Stimulated activated CD4-positive, alpha-beta T cell treated with anti-CD3 and anti-CD28 coated beads, Interleukin-12 subunit alpha, Interleukin-12 subunit beta, amount 100 ng/mL, for 24 hours (primary cell): ENCODE results near the gene SORBS2.

Source experiments
- DNase-seq, 2 experiments: peaks; one replicate each; pipeline ENCODE4 v3.0.0-alpha.2; 2020; ENCODE audit warnings: low read depth in 2 of 2

Gene SORBS2

GRCh38 chr4:185640811-185641675 is 171.0 kb downstream of the SORBS2 start:
- no peak for DNase-seq

GRCh38 chr4:185638548-185639301 is 173.3 kb downstream of the SORBS2 start:
- no peak for DNase-seq

GRCh38 chr4:185638093-185638492 is 173.9 kb downstream of the SORBS2 start:
- DNase-seq, result no peak

GRCh38 chr4:185637163-185637875 is 174.7 kb downstream of the SORBS2 start:
- DNase-seq, result no peak

- DNase-seq, result no peak
These were observed 177.8 kb downstream of the SORBS2 start for GRCh38 chr4:185634066-185634652.

GRCh38 chr4:185626798-185627197 is 185.2 kb downstream of the SORBS2 start:
- DNase-seq, result no peak

GRCh38 chr4:185625503-185625902 is 186.5 kb downstream of the SORBS2 start:
- no peak for DNase-seq

GRCh38 chr4:185624259-185624589 is 187.8 kb downstream of the SORBS2 start:
- DNase-seq, result no peak

GRCh38 chr4:185623444-185624258 is 188.3 kb downstream of the SORBS2 start:
- DNase-seq, result no peak

GRCh38 chr4:185608185-185608584 is 203.8 kb downstream of the SORBS2 start:
- no peak for DNase-seq

- no peak for DNase-seq
These were observed 209.6 kb downstream of the SORBS2 start for GRCh38 chr4:185602397-185602796.

GRCh38 chr4:185600801-185601434 is 211.1 kb downstream of the SORBS2 start:
- DNase-seq, result no peak

GRCh38 chr4:185599553-185600243 is 212.3 kb downstream of the SORBS2 start:
- no peak for DNase-seq

GRCh38 chr4:185598846-185599552 is 213.0 kb downstream of the SORBS2 start:
- no peak for DNase-seq

- DNase-seq, result peak; percentile 38 to 53
These were observed 214.3 kb downstream of the SORBS2 start for GRCh38 chr4:185597532-185598188.

- DNase-seq, result no peak
These were observed 219.0 kb downstream of the SORBS2 start for GRCh38 chr4:185592845-185593488.

GRCh38 chr4:185592438-185592837 is 219.6 kb downstream of the SORBS2 start:
- DNase-seq, result no peak

- DNase-seq, result no peak
These were observed 220.3 kb downstream of the SORBS2 start for GRCh38 chr4:185591679-185592141.
